GM19324 (cell line): ENCODE measurements around the gene TBC1D1.

Source experiments
- ATAC-seq: cut with Tn5 transposase; IDR thresholded peaks from one replicate; pipeline ENCODE4 v1.9.1; 2021; ENCODE audit warnings: mild to moderate bottlenecking, moderate library complexity; ENCODE audit not compliant: unreplicated experiment, low FRiP score

Gene TBC1D1

GRCh38 chr4:38072578-38072977 lies 181.7 kb downstream of the TBC1D1 start:
- no peak for ATAC-seq

- ATAC-seq = no peak
These were observed 182.8 kb downstream of the TBC1D1 start for GRCh38 chr4:38073596-38074234.

- no peak for ATAC-seq
These were observed 184.7 kb downstream of the TBC1D1 start for GRCh38 chr4:38075370-38076152.

- no peak for ATAC-seq
These were observed 185.3 kb downstream of the TBC1D1 start for GRCh38 chr4:38076153-38076669.

- no peak for ATAC-seq
These were observed 187.1 kb downstream of the TBC1D1 start for GRCh38 chr4:38077791-38078489.

GRCh38 chr4:38078590-38079421 lies 187.9 kb downstream of the TBC1D1 start:
- ATAC-seq = no peak

- ATAC-seq = no peak
These were observed 189.4 kb downstream of the TBC1D1 start for GRCh38 chr4:38080061-38080974.

GRCh38 chr4:38082021-38082420 lies 191.1 kb downstream of the TBC1D1 start:
- ATAC-seq = no peak

GRCh38 chr4:38082424-38083385 lies 191.8 kb downstream of the TBC1D1 start:
- no peak for ATAC-seq

GRCh38 chr4:38084877-38085711 lies 194.2 kb downstream of the TBC1D1 start:
- no peak for ATAC-seq

GRCh38 chr4:38085751-38086150 lies 194.9 kb downstream of the TBC1D1 start:
- no peak for ATAC-seq

GRCh38 chr4:38086151-38086848 lies 195.4 kb downstream of the TBC1D1 start:
- ATAC-seq = no peak

- no peak for ATAC-seq
These were observed 196.0 kb downstream of the TBC1D1 start for GRCh38 chr4:38086849-38087226.

- no peak for ATAC-seq
These were observed 197.4 kb downstream of the TBC1D1 start for GRCh38 chr4:38088321-38088720.

- ATAC-seq = no peak
These were observed 199.1 kb downstream of the TBC1D1 start for GRCh38 chr4:38089961-38090360.

GRCh38 chr4:38090455-38091246 lies 199.8 kb downstream of the TBC1D1 start:
- no peak for ATAC-seq
